B cell (primary cell): Measurements from ENCODE around the gene ZNF335. TPM values are rescaled to one million over a fixed set of nuclear protein-coding genes. Genes with fewer than 3 reads are reported as not detected.

Experiments
- ATAC-seq: fragments of 200-7000 bp; cut with Tn5 transposase; one replicate; pipeline ENCODE4 v1.10.0; 2021; ENCODE audit warnings: low read depth, mild to moderate bottlenecking, moderate number of reproducible peaks, moderate library complexity
- CTCF ChIA-PET: fragments of 350-600 bp; sonication (Branson Sonifier 250); formaldehyde crosslinking; loops from one replicate; lab custom pipeline; 2021; ENCODE audit warnings: antibody characterized with exemption, inconsistent platforms; lab: Charles Lee
- POLR2A ChIA-PET: fragments of 350-600 bp; sonication (Branson Sonifier 250); formaldehyde crosslinking; loops from one replicate; lab custom pipeline; 2021; ENCODE audit warnings: antibody characterized with exemption; lab: Charles Lee
- DNase-seq: peaks from one replicate; pipeline ENCODE4 v3.0.0; 2013
- H2AFZ ChIP-seq: 2 replicates; pipeline ENCODE4 v1.6.1; 2012; ENCODE audit warnings: mild to moderate bottlenecking, low read depth, low read length; ENCODE audit not compliant: insufficient read depth, poor library complexity, severe bottlenecking
- H3K27ac ChIP-seq, 2 donors: 1 replicate in 1 of 2; 2 replicates in 1 of 2; pipeline ENCODE4 v1.5.1; 2012 to 2013; ENCODE audit warnings: low read length in 2 of 2, mild to moderate bottlenecking in 2 of 2, moderate library complexity in 1 of 2
- H3K27me3 ChIP-seq, 4 experiments: fragments of 200-600 bp in 1 of 4; sonication (generic) in 1 of 4; replicated peaks in 1 of 4; 1 replicate in 2 of 4; 2 replicates in 2 of 4; pipeline versions ENCODE4 v1.6.1 to v1.7.0; 2013 to 2016; ENCODE audit warnings: low read length in 3 of 4, mild to moderate bottlenecking in 2 of 4, mixed read lengths in 1 of 4, moderate library complexity in 1 of 4; ENCODE audit not compliant: insufficient read depth in 4 of 4, control insufficient read depth in 3 of 4; ENCODE audit errors: control extremely low read depth in 1 of 4
- H3K36me3 ChIP-seq, 2 experiments: replicated peaks in 1 of 2; 1 replicate in 1 of 2; 2 replicates in 1 of 2; pipeline versions ENCODE4 v1.6.1 to v1.7.1; 2013; ENCODE audit warnings: low read length in 1 of 2; ENCODE audit not compliant: insufficient read depth in 2 of 2, control insufficient read depth in 1 of 2; ENCODE audit errors: control extremely low read depth in 1 of 2, extremely low read depth in 1 of 2
- H3K4me1 ChIP-seq, 2 donors: fragments of 200-600 bp in 1 of 2; sonication (generic) in 1 of 2; 1 replicate in 1 of 2; 2 replicates in 1 of 2; pipeline versions ENCODE4 v1.5.1 to v1.6.1; 2013 to 2017; ENCODE audit warnings: low read length in 2 of 2; ENCODE audit not compliant: control insufficient read depth in 2 of 2, insufficient read depth in 2 of 2
- H3K4me2 ChIP-seq: replicated peaks from 2 replicates; pipeline ENCODE3; 2012; ENCODE audit warnings: mild to moderate bottlenecking, low read depth, low read length; ENCODE audit not compliant: poor library complexity, severe bottlenecking
- H3K4me3 ChIP-seq, 5 experiments: fragments of 200-600 bp in 1 of 5; sonication (generic) in 1 of 5; 1 replicate in 3 of 5; 2 replicates in 2 of 5; pipeline versions ENCODE4 v1.5.1 to v1.7.0; 2011 to 2016; ENCODE audit warnings: low read length in 4 of 5, mild to moderate bottlenecking in 4 of 5, low read depth in 2 of 5, control low read depth in 1 of 5, moderate library complexity in 1 of 5; ENCODE audit not compliant: insufficient read depth in 1 of 5; ENCODE audit errors: control extremely low read depth in 1 of 5, extremely low read depth in 1 of 5
- H3K79me2 ChIP-seq: fragments of 200-600 bp; sonication (generic); one replicate; pipeline ENCODE4 v1.6.0; 2016; ENCODE audit warnings: low read length; ENCODE audit not compliant: control insufficient read depth, insufficient read depth
- H3K9ac ChIP-seq: fragments of 200-600 bp; sonication (generic); 2 replicates; pipeline ENCODE4 v1.6.1; 2017; ENCODE audit warnings: mild to moderate bottlenecking, low read length, moderate library complexity
- H3K9me3 ChIP-seq, 3 donors: one replicate each; pipeline versions ENCODE4 v1.6.1 to v1.7.1; 2013; ENCODE audit warnings: low read length in 2 of 3; ENCODE audit not compliant: control insufficient read depth in 2 of 3, insufficient read depth in 1 of 3; ENCODE audit errors: control extremely low read depth in 1 of 3
- H4K20me1 ChIP-seq: 2 replicates; pipeline ENCODE4 v1.6.0; 2012; ENCODE audit warnings: mild to moderate bottlenecking, low read length; ENCODE audit not compliant: insufficient read depth, control insufficient read depth, poor library complexity, severe bottlenecking
- H3K27ac Mint-ChIP-seq: one replicate; pipeline ENCODE4 v1.8.0; 2021; ENCODE audit warnings: mixed read lengths
- H3K27me3 Mint-ChIP-seq: one replicate; pipeline ENCODE4 v1.8.0; 2021; ENCODE audit warnings: mixed read lengths
- H3K4me1 Mint-ChIP-seq: one replicate; pipeline ENCODE4 v1.8.0; 2021; ENCODE audit warnings: mixed read lengths
- H3K4me3 Mint-ChIP-seq: one replicate; pipeline ENCODE4 v1.8.0; 2021; ENCODE audit warnings: mixed read lengths
- H3K9me3 Mint-ChIP-seq: one replicate; pipeline ENCODE4 v1.8.0; 2022; ENCODE audit warnings: mixed read lengths; ENCODE audit not compliant: insufficient read depth
- CTCF ChIP-seq: fragments of 200-600 bp; IDR thresholded peaks from one replicate; pipeline ENCODE4 v1.8.0; 2022; ENCODE audit warnings: antibody characterized with exemption, mild to moderate bottlenecking
- EZH2 ChIP-seq: IDR thresholded peaks from 2 replicates; pipeline ENCODE4 v1.6.1; 2012; ENCODE audit warnings: borderline replicate concordance, low read depth, mild to moderate bottlenecking, moderate library complexity, low read length; ENCODE audit not compliant: insufficient read depth, poor library complexity, severe bottlenecking
- WGBS: methylation state at CpG from one replicate; pipeline ENCODE4 v1.1.5; 2013; ENCODE audit warnings: missing lambda C conversion rate; ENCODE audit not compliant: insufficient coverage; 5-methylcytosine and 5-hydroxymethylcytosine counted together
- intact Hi-C: fragments of 100-400 bp; cut with micrococcal nuclease; formaldehyde crosslinking; loops from one replicate; pipeline ENCODE4 v1.10.0; 2022
- polyA plus RNA-seq: library from polyadenylated mRNA; depleted of rRNA; stranded (reverse); fragments of >200 nt; gene quantifications from 2 replicates; pipeline ENCODE4 v1.2.3, GENCODE V29; 2012
- total RNA-seq, 2 donors: library from RNA; stranded (reverse); fragments of 120-200 nt in 1 of 2; gene quantifications; 1 replicate in 1 of 2; 2 replicates in 1 of 2; pipeline versions ENCODE4 v1.2.3 to v1.2.4, GENCODE V29; 2013 to 2022

The ZNF335 gene
- total and polyA plus RNA-seq, 2 donors (not counting 1 experiment from before 2014, with no cell fraction given), result 62.3 to 62.7 TPM

- Mint-ChIP-seq H3K4me1 (peaks cover 32% of the 10 kb centered on the region), H3K27ac (peak overlapping the region; percentile 67), H3K4me3 (no peak overlapping the region), H3K27me3 (no peaks in the 10 kb centered on the region), H3K9me3 (no peaks in the 10 kb centered on the region)
- ChIA-PET POLR2A (interaction anchor here (4.7 kb wide), 1 partner anchor 33 kb away, joined by 62 read pairs; the partner anchor contains the start of gene PCIF1), CTCF (interaction anchor here (1.3 to 5.9 kb wide), 7 partner anchors 10 to 173 kb away, joined by 3 to 44 read pairs (median 16); partner anchors contain the start of genes CTSA, NEURL2 and PCIF1)
- H3K9ac ChIP-seq, result no peak overlapping the region
- H3K9me3 ChIP-seq, result no peaks in the 10 kb centered on the region
- peaks cover 0 to 58% of the 10 kb centered on the region in 2 experiments for H3K36me3 ChIP-seq
- H3K27me3 ChIP-seq, result no peaks in the 10 kb centered on the region
- intact Hi-C loops, result no loop called here
- H3K27ac ChIP-seq, result no peak overlapping the region
- ATAC-seq, result no peak
- no peak overlapping the region for H3K4me3 ChIP-seq
- H3K79me2 ChIP-seq, result peaks cover 39% of the 10 kb centered on the region
- peak; percentile 18 for DNase-seq
- H4K20me1 ChIP-seq, result peaks cover 33% of the 10 kb centered on the region
- H3K4me1 ChIP-seq, result peaks cover 23 to 33% of the 10 kb centered on the region in 2 donors
- H2AFZ ChIP-seq, result no peak overlapping the region
- no peak overlapping the region for H3K4me2 ChIP-seq
- WGBS, result 98% methylated on average over 8 of the region's 10 CpGs
- no peak for TF ChIP-seq CTCF
- TF ChIP-seq EZH2, result no peak
Measured at GRCh38 chr20:45968081-45968671, 3.8 kb downstream of the ZNF335 start.

DNA sequence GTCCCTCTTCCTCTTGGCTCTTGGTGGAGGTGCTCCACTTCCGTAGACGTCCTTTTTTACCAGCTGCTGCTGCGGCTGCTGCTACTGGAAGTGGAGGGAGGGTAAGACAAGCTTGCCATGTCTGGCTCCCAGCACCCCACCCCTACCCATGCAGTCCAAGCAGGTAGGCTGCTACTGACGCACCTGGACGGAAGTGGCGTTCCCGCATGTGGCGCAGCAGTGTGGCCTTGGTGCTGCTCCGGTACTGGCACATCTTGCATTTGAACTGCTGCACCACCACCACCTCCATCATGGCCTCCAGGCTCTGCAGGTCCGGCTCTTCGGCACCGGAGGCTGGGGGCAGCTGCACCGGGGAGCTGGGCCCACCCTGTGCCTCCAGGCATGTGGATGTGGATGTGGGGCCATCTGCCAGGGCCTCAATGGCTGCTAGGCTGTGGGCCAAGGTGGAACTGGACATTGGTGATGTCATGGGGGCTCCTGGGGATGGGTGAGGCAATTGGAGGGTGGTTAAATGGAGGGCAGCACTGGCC is 4.4 kb downstream of the ZNF335 start:
- H3K27me3 ChIP-seq, result no peaks in the 10 kb centered on the region
- peaks cover 19 to 31% of the 10 kb centered on the region in 2 donors for H3K4me1 ChIP-seq
- no peak for TF ChIP-seq EZH2
- TF ChIP-seq CTCF, result no peak
- no peak overlapping the region for H3K4me3 ChIP-seq
- Mint-ChIP-seq H3K27me3 (no peaks in the 10 kb centered on the region), H3K27ac (peak overlapping the region; percentile 67), H3K4me1 (peaks cover 34% of the 10 kb centered on the region), H3K9me3 (no peaks in the 10 kb centered on the region), H3K4me3 (no peak overlapping the region)
- no peak overlapping the region for H2AFZ ChIP-seq
- no peak overlapping the region for H3K27ac ChIP-seq
- no peak overlapping the region for H3K9ac ChIP-seq
- no peaks in the 10 kb centered on the region for H3K9me3 ChIP-seq
- H3K4me2 ChIP-seq, result no peak overlapping the region
- ChIA-PET POLR2A (no interaction called here), CTCF (interaction anchor here (0.9 to 4.0 kb wide), 2 partner anchors 9 to 31 kb away, joined by 4 to 16 read pairs; no protein-coding TSS in a partner anchor)
- WGBS, result 100% methylated on average over 9 of the region's 13 CpGs
- DNase-seq (no peak), ATAC-seq (no peak)
- peaks cover 39% of the 10 kb centered on the region for H3K79me2 ChIP-seq
- intact Hi-C loops, result no loop called here
- peaks cover 33% of the 10 kb centered on the region for H4K20me1 ChIP-seq
- H3K36me3 ChIP-seq, result peaks cover 0 to 62% of the 10 kb centered on the region in 2 experiments
